Measurements from ENCODE around the gene GPT2. TPM values are rescaled to one million over a fixed set of nuclear protein-coding genes. Genes with fewer than 3 reads are reported as not detected.

Gene GPT2
- total RNA-seq, 1 donor from 2014 or later, result 7.9 TPM

DNA sequence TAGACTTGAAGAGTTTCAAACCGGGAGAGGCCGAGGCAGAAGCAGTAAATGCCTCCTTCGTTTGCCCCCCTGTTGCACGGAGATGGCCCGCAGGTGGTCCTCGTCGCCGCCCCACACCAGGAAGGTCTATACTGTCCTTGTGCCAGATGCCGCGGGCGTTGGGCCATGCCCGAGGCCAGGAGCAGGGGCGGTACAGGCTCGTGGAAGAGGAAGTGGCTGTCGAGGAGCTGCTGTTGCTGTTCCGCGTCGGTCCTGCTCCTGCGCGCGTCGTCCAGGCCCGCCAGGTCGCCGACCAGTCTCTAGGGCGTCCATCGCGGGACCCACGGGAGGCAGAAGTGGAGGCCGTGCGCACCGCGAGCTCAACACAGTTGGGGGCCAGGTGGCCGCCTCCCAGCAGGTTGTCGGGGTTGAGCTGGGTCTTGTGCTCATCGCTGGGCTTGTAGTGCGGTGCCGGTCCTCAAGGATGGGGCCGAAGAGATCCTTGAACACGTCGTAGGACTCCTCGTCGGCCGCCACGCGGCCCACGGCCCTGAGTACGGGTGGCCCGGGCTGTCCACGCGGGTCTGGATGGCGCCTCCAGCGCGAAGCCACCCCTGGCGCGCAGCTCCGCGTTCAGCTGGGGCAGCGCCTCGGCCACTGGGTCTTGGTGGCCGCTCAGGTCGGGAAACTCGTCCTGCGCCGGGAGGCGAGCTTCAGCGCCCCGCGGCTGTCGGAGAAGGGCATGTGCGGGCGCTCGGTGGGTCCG is 40.1 kb upstream of the GPT2 start:
- Histone ChIP-seq H3K4me1 (no peaks in the 10 kb centered on the region), H3K36me3 (no peaks in the 10 kb centered on the region), H3K27me3 (no peaks in the 10 kb centered on the region), H3K9me3 (no peaks in the 10 kb centered on the region), H3K27ac (no peak overlapping the region), H3K4me3 (peak overlapping the region in 1 of 2 donors; percentile 5)
- TF ChIP-seq, protein P1, sequence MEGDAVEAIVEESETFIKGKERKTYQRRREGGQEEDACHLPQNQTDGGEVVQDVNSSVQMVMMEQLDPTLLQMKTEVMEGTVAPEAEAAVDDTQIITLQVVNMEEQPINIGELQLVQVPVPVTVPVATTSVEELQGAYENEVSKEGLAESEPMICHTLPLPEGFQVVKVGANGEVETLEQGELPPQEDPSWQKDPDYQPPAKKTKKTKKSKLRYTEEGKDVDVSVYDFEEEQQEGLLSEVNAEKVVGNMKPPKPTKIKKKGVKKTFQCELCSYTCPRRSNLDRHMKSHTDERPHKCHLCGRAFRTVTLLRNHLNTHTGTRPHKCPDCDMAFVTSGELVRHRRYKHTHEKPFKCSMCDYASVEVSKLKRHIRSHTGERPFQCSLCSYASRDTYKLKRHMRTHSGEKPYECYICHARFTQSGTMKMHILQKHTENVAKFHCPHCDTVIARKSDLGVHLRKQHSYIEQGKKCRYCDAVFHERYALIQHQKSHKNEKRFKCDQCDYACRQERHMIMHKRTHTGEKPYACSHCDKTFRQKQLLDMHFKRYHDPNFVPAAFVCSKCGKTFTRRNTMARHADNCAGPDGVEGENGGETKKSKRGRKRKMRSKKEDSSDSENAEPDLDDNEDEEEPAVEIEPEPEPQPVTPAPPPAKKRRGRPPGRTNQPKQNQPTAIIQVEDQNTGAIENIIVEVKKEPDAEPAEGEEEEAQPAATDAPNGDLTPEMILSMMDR (IDR thresholded peaks at IDR 0.05), result peak in 1 of 3 experiments; percentile 7
- DNase-seq (ENCODE audit: low spot score in 2 of 2), result no peak
- intact Hi-C loops (cut with DNase I), result no loop called here

DNA sequence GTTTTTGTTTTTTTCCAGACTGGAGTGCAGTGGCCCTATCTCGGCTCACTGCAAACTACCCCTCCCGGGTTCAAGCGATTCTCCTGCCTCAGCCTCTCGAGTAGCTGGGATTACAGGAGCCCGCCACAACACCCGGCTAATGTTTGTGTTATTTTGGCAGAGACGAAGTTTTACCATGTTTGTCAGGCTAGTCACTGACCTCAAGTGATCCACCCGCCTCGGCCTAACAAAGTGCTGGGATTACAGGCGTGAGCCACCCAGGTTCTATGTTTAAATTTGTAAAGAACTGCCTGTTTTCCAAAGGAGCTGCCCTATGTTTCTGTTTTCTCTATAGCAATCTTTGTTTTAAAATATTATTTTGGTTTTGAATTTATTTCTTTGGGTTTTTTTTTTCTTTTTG is 39.4 kb upstream of the GPT2 start:
- no peaks in the 10 kb centered on the region for H3K9me3 ChIP-seq
- DNase-seq (ENCODE audit: low spot score in 2 of 2), result no peak

DNA sequence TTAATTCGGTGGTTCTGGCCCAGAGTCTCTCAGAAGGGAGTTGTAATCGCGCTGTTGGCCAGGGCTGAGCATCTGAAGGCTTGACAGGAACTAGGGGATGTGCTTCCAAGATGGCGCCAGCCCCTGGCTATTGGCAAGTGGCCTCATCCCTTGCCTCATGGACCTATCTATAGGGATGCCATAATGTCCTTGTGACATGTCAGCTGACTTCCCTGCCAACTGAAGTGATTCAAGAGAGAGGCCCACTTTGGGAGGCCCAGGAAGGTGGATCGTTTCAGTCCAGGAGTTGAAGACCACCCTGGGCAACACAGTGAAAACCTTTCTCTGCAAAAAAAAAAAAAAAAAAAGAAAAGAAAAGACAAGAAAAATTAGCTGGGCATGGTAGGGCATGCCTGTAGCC is 38.2 kb upstream of the GPT2 start:
- DNase-seq (ENCODE audit: low spot score in 2 of 2), result no peak
- Histone ChIP-seq H3K4me1 (no peaks in the 10 kb centered on the region), H3K27me3 (no peaks in the 10 kb centered on the region), H3K4me3 (no peak overlapping the region), H3K9me3 (no peaks in the 10 kb centered on the region), H3K36me3 (no peaks in the 10 kb centered on the region), H3K27ac (no peak overlapping the region)
- intact Hi-C loops (cut with DNase I), result no loop called here
- TF ChIP-seq, protein P1 (IDR thresholded peaks at IDR 0.05), result no peak

More for the DNA sequence above, 39.4 kb upstream of the GPT2 start:
- Histone ChIP-seq H3K4me3 (no peak overlapping the region), H3K27me3 (no peaks in the 10 kb centered on the region), H3K4me1 (no peaks in the 10 kb centered on the region), H3K27ac (no peak overlapping the region), H3K36me3 (no peaks in the 10 kb centered on the region)
- TF ChIP-seq, protein P1 (IDR thresholded peaks at IDR 0.05), result no peak
- intact Hi-C loops (cut with DNase I), result no loop called here

DNA sequence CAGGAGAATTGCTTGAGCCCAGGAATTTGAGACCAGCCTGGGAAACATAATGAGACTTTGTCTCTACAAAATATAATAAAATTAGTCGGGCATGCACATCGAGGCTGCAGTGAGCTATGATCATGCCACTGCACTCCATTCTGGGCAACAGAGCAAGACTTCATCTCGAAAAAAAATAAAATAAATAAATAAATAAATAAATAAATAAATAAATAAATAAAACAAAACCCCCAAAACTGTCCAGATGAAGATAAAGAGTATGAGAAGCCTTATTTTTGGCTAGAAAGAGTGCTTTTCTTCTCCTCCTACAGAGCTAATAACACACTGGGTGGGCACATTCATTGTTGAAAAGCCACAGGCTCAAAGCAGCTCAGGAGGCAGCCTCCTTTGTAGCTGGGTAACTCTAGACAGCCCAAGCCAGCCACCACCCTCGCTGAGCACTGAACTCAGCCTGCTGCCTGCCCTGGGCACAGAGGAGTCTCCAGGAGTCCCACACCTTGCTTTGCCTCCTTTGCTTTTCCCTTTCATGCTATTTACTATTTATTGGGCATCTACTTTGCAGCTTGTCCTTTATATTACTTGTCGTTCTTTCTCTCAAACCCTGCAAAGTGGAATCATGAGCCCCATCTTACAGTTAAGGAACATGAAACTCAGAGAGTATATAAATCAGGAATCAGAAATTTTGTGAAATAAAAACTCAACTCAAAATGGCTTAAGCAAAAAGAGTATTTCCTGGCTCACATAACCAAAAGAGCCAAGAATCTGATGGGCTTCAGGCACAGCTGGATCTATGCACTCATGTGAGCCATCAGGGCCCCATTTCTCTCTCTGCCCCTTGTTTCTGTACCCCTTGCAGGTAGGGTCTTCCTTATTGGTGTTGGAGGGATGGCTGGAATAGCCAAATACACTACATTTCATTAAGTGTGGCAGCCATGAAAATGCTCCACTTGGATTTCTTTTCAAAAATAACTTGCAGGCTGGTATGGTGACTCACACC is 35.1 kb upstream of the GPT2 start:
- H3K36me3 ChIP-seq, result no peaks in the 10 kb centered on the region
- TF ChIP-seq, protein P1 (IDR thresholded peaks at IDR 0.05), result no peak
- DNase-seq (ENCODE audit: low spot score in 2 of 2), result no peak
- H3K4me3 ChIP-seq, result no peak overlapping the region
- H3K4me1 ChIP-seq, result no peaks in the 10 kb centered on the region
- no peak overlapping the region for H3K27ac ChIP-seq
- intact Hi-C loops (cut with DNase I), result no loop called here
- no peaks in the 10 kb centered on the region for H3K9me3 ChIP-seq
- H3K27me3 ChIP-seq, result no peaks in the 10 kb centered on the region

DNA sequence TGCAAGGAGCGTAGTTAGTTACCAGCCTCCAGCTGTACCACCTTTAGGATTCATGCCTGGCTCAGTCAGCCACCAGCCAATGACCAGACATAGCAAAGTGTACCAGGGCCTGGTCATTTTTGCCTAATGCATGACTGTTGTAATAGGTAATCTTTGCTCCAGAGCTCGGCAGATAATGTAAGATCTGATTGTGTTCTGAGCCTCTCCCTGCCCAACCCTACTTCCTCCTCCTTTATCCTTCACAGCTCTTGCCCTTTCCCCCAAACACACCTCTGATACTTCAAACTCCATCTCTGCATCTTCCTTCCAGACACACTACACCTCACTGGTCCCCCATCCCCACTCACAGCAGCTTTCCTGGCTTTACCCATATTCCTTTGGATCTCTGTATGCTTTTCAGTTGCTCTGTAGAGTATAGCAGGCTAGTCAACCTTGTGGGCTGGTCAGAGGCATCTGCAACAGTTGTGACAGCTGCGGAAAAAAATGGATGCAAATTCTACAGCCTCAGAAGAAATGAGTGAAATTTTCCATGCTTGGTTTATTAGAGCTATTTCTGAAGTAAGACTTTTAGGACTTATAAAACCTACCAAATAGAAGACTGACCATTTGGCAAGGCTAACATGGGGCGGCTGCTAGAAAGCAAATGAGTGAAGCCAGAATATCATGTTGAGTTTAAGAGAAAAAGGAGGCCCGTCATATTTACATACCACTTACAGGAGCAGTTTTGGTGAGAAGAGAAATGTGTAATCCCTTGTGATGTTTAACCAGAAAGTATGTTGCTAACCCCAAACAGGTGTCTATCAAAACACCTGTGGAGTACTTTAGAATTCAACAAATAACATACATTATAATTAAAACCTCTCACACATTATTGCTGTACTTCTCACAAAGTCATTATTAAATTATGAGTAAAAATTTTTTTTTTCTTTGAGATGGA is 33.3 kb upstream of the GPT2 start:
- Histone ChIP-seq H3K27me3 (no peaks in the 10 kb centered on the region), H3K4me3 (no peak overlapping the region), H3K4me1 (no peaks in the 10 kb centered on the region), H3K27ac (no peak overlapping the region), H3K36me3 (no peaks in the 10 kb centered on the region), H3K9me3 (no peaks in the 10 kb centered on the region)
- TF ChIP-seq, protein P1 (IDR thresholded peaks at IDR 0.05), result no peak
- intact Hi-C loops (cut with DNase I), result no loop called here
- no peak for DNase-seq (ENCODE audit: low spot score in 2 of 2)
